GM12875 (cell line): ENCODE results near the gene CIAO2A.
A peak's percentile ranks its signal among the peaks of the same experiment; 100 is the strongest.

ENCODE experiments used
- H3K4me3 ChIP-seq: one replicate; pipeline ENCODE4 v1.5.1; 2011; ENCODE audit warnings: low read depth, low read length, control low read depth
- CTCF ChIP-seq: IDR thresholded peaks from 2 replicates; pipeline ENCODE4 v1.5.1; 2011; ENCODE audit warnings: low read depth, mild to moderate bottlenecking, control low read depth, inconsistent platforms, low read length, moderate library complexity, borderline replicate concordance; ENCODE audit not compliant: insufficient read depth

The CIAO2A gene

GRCh38 chr15:64045101-64045435, 48.6 kb downstream of the CIAO2A start:
- H3K4me3 ChIP-seq, result peak overlapping the region; percentile 67
- TF ChIP-seq CTCF, result no peak

- H3K4me3 ChIP-seq, result peak overlapping the region; percentile 67
- TF ChIP-seq CTCF, result no peak
These were observed 49.1 kb downstream of the CIAO2A start for GRCh38 chr15:64044300-64045100.

- TF ChIP-seq CTCF, result no peak
- H3K4me3 ChIP-seq, result no peak overlapping the region
These were observed 54.6 kb downstream of the CIAO2A start for GRCh38 chr15:64038878-64039610.

- no peak for TF ChIP-seq CTCF
- no peak overlapping the region for H3K4me3 ChIP-seq
These were observed 55.7 kb downstream of the CIAO2A start for GRCh38 chr15:64037966-64038365.

- no peak overlapping the region for H3K4me3 ChIP-seq
- TF ChIP-seq CTCF, result no peak
These were observed 56.5 kb downstream of the CIAO2A start for GRCh38 chr15:64037116-64037515.

GRCh38 chr15:64035525-64035924, 58.1 kb downstream of the CIAO2A start:
- no peak for TF ChIP-seq CTCF
- H3K4me3 ChIP-seq, result no peak overlapping the region

GRCh38 chr15:64034519-64034918, 59.1 kb downstream of the CIAO2A start:
- no peak overlapping the region for H3K4me3 ChIP-seq
- TF ChIP-seq CTCF, result no peak
